Right lobe of liver (tissue), 4 donors: ENCODE results near the gene SAMD4A.

ENCODE experiments used
- POLR2A ChIP-seq: fragments of 450-650 bp; IDR thresholded peaks from one replicate; pipeline ENCODE4 v1.6.1; 2017; ENCODE audit warnings: antibody characterized with exemption, mild to moderate bottlenecking
- TF ChIP-seq, protein P1 (sequence below), 4 donors: fragments of 200-600 bp in 3 of 4; fragments of 450-650 bp in 1 of 4; IDR thresholded peaks; one replicate each; pipeline versions ENCODE4 v1.5.1 to v1.8.0; 2016 to 2022; ENCODE audit warnings: antibody characterized with exemption in 4 of 4, mild to moderate bottlenecking in 2 of 4
- donor health status: DM: no; HTN: no; CAD: no.
- donor health status: DM: no; HTN: no; CAD: no.
- donor health status: DM: no; HTN: yes; CAD: no.

DNA sequence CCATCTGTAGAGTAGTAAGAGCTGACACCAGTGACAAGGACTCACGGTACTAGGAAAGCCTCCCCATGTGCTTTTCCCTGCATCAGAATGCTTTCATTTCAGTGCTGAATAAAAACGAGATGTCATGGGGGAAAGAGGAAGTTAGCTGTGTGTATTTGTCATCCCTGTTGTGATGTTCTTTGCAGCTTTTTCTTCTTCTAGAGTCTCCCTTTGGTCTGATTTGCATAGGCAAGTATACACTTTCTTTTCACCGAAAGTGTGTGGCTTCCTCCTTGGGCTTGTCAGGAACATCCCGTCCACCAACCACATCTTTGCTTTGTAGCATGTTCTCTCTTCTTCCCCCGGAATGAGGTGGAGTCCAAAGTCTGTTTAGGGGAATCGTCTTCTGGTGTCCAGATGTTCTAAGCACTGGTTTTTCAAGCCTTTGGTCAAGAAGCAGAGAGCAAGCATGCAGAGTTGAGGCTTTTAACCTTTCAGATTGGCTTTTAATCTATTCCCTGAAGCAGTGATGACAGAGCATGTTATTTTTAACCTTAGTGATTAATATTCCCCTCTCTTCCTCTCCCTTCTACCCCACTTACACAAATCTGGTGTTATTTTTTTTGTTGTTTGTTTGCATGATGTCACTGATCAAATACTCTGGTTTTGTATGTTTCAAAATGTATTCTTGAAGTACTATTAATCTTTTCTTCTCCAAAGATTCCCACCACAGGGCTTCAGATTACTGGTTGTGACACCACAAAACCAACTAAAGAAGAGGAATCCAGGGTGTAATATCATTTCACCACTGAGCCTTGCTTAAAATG, 163.4 kb downstream of the SAMD4A start:
- no peak for TF ChIP-seq POLR2A
- TF ChIP-seq, protein P1, sequence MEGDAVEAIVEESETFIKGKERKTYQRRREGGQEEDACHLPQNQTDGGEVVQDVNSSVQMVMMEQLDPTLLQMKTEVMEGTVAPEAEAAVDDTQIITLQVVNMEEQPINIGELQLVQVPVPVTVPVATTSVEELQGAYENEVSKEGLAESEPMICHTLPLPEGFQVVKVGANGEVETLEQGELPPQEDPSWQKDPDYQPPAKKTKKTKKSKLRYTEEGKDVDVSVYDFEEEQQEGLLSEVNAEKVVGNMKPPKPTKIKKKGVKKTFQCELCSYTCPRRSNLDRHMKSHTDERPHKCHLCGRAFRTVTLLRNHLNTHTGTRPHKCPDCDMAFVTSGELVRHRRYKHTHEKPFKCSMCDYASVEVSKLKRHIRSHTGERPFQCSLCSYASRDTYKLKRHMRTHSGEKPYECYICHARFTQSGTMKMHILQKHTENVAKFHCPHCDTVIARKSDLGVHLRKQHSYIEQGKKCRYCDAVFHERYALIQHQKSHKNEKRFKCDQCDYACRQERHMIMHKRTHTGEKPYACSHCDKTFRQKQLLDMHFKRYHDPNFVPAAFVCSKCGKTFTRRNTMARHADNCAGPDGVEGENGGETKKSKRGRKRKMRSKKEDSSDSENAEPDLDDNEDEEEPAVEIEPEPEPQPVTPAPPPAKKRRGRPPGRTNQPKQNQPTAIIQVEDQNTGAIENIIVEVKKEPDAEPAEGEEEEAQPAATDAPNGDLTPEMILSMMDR (IDR thresholded peaks at IDR 0.05): no peak
